ENCODE data around the gene NEB.

DNA sequence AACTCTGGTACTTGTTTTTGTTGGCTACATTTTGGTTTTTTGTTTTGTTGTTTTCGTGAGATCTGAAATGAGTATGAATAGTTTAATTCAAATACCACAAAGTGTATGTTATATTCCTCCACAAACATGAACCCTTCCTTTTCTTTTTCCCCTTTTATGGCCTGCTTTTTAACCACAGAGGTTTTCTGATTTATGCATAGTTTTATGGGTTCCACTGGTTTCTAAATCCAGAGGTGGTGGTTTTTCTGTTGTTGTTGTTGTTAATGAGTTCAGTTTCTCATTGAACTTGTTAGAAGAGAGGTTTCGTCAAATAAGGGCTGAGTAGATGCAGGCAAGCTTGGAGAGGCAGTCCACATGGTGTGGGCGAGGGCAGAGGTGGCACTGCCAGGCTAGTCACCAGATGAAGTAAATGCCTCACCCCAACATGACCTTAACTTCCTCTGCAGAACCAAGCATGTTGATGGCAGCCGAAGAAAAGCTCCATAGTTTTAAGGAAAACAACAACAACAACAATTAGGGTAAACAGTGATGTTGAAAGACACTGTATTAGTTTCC lies 252.0 kb downstream of the NEB start:
- TF ChIP-seq, protein P1, sequence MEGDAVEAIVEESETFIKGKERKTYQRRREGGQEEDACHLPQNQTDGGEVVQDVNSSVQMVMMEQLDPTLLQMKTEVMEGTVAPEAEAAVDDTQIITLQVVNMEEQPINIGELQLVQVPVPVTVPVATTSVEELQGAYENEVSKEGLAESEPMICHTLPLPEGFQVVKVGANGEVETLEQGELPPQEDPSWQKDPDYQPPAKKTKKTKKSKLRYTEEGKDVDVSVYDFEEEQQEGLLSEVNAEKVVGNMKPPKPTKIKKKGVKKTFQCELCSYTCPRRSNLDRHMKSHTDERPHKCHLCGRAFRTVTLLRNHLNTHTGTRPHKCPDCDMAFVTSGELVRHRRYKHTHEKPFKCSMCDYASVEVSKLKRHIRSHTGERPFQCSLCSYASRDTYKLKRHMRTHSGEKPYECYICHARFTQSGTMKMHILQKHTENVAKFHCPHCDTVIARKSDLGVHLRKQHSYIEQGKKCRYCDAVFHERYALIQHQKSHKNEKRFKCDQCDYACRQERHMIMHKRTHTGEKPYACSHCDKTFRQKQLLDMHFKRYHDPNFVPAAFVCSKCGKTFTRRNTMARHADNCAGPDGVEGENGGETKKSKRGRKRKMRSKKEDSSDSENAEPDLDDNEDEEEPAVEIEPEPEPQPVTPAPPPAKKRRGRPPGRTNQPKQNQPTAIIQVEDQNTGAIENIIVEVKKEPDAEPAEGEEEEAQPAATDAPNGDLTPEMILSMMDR (IDR thresholded peaks at IDR 0.05), result no peak
- TF ChIP-seq POLR2A (IDR thresholded peaks at IDR 0.05), result no peak
